BE2C (cell line): ENCODE results near the gene PDHX.
A peak's percentile ranks its signal among the peaks of the same experiment; 100 is the strongest.

ENCODE experiments used
- DNase-seq: peaks from one replicate; pipeline ENCODE4 v3.0.0-alpha.2; 2020
- H3K27me3 ChIP-seq: fragments of 250-450 bp; sonication (Bioruptor Pico); 2 replicates; pipeline ENCODE4 v1.5.1; 2020; ENCODE audit warnings: mild to moderate bottlenecking
- H3K36me3 ChIP-seq: fragments of 250-450 bp; sonication (Bioruptor Pico); 2 replicates; pipeline ENCODE4 v1.5.1; 2020; ENCODE audit warnings: mild to moderate bottlenecking
- H3K4me1 ChIP-seq: fragments of 250-450 bp; sonication (Bioruptor Pico); 2 replicates; pipeline ENCODE4 v1.5.1; 2020
- H3K4me3 ChIP-seq: 2 replicates; pipeline ENCODE4 v1.5.1; 2011; ENCODE audit warnings: low read depth, low read length
- H3K9me3 ChIP-seq: fragments of 250-450 bp; sonication (Bioruptor Pico); 2 replicates; pipeline ENCODE4 v1.5.1; 2020
- CTCF ChIP-seq: IDR thresholded peaks from 2 replicates; pipeline ENCODE4 v1.5.1; 2012; ENCODE audit warnings: mild to moderate bottlenecking, low read depth, low read length

PDHX gene

DNA sequence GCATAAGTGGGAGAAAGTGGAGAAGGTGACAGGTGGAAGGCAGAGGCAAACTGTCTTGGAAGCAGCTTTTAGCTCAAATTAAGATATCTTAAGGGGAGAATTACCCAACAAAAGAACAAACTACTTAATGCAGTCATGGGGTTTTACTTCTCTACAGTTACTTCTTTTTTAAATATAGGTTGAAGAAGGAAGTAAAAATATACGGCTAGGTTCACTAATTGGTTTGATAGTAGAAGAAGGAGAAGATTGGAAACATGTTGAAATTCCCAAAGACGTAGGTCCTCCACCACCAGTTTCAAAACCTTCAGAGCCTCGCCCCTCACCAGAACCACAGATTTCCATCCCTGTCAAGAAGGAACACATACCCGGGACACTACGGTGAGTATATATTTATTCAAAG, 40.8 kb downstream of the PDHX start:
- Histone ChIP-seq H3K4me1 (peaks cover 4% of the 10 kb centered on the region; the same call in 1 of the 2 replicates), H3K9me3 (no peaks in the 10 kb centered on the region), H3K36me3 (no peaks in the 10 kb centered on the region), H3K27me3 (no peaks in the 10 kb centered on the region), H3K4me3 (no peak overlapping the region)
- no peak for TF ChIP-seq CTCF
- DNase-seq, result no peak

- no peak overlapping the region for H3K4me3 ChIP-seq
- H3K27me3 ChIP-seq, result no peaks in the 10 kb centered on the region
- no peaks in the 10 kb centered on the region for H3K9me3 ChIP-seq
- peaks cover 4% of the 10 kb centered on the region; the same call in 1 of the 2 replicates for H3K4me1 ChIP-seq
- DNase-seq, result no peak
- H3K36me3 ChIP-seq, result no peaks in the 10 kb centered on the region
- no peak for TF ChIP-seq CTCF
Observed at GRCh38 chr11:34957606-34958005, 41.2 kb downstream of the PDHX start.

GRCh38 chr11:34959770-34960169, 43.4 kb downstream of the PDHX start:
- Histone ChIP-seq H3K36me3 (no peaks in the 10 kb centered on the region), H3K4me3 (no peak overlapping the region), H3K4me1 (peaks cover 4% of the 10 kb centered on the region; the same call in 1 of the 2 replicates), H3K9me3 (no peaks in the 10 kb centered on the region), H3K27me3 (no peaks in the 10 kb centered on the region)
- TF ChIP-seq CTCF, result no peak
- no peak for DNase-seq

DNA sequence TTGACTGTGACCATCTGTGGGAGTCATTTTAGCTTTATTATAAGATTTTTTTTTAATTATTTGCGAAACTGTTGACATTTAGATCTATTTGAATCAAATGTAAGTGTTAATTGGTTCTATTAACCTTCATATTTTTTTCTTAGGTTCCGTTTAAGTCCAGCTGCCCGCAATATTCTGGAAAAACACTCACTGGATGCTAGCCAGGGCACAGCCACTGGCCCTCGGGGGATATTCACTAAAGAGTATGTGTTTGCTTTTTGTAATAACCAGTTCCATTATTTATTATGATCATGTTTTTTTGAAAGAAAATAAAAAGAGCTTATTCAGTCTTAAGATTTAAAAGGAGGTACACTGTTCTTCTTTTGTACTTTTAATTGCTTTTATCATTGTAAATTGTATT, 43.9 kb downstream of the PDHX start:
- H3K36me3 ChIP-seq, result no peaks in the 10 kb centered on the region
- peak; percentile 53 for DNase-seq
- peaks cover 4% of the 10 kb centered on the region; the same call in 1 of the 2 replicates for H3K4me1 ChIP-seq
- H3K9me3 ChIP-seq, result no peaks in the 10 kb centered on the region
- no peaks in the 10 kb centered on the region for H3K27me3 ChIP-seq
- no peak overlapping the region for H3K4me3 ChIP-seq
- TF ChIP-seq CTCF, result no peak

DNA sequence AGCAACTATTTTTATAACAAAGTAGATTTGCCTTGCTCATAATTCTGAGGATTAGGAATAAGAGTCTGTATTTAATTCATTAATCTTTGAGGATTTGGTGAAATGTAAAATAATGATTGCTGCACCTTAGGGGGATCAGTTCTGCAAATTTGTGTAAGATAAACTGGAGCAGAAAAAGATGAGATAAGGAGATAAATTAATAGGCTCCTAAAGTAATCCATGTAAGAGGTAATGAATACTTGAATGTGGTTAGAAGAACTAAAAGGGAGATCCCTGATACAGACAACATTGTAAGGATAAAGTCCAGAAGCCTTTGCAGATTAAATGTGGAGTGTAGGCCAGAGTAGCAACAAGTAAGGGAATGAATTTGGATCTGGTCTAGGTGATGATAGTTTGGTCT, 45.6 kb downstream of the PDHX start:
- no peak for TF ChIP-seq CTCF
- no peaks in the 10 kb centered on the region for H3K36me3 ChIP-seq
- no peak for DNase-seq
- no peaks in the 10 kb centered on the region for H3K27me3 ChIP-seq
- no peak overlapping the region for H3K4me3 ChIP-seq
- H3K9me3 ChIP-seq, result no peaks in the 10 kb centered on the region
- H3K4me1 ChIP-seq, result peaks cover 4% of the 10 kb centered on the region; the same call in 1 of the 2 replicates

DNA sequence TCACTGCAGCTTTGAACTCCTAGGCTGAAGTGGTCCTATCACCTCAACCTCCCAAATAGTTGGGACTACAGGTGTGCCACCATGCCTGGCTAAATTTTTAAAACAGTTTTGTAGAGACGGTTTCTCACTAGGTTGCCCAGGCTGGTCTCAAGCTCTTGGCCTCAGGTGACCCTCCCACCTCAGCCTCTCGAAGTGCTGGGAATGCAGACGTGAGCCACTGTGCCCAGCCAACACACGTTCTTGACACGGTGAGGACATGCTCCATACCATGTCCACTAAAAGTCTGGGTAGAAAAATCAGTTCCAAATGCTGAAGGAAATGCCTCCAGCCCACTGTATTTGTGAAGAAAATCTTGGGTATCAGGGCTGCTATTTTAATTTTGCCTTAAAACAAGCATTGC, 46.9 kb downstream of the PDHX start:
- DNase-seq, result no peak
- H3K27me3 ChIP-seq, result no peaks in the 10 kb centered on the region
- H3K36me3 ChIP-seq, result no peaks in the 10 kb centered on the region

More for the DNA sequence above, 46.9 kb downstream of the PDHX start:
- TF ChIP-seq CTCF, result no peak
- no peak overlapping the region for H3K4me3 ChIP-seq
- no peaks in the 10 kb centered on the region for H3K9me3 ChIP-seq
- peaks cover 4% of the 10 kb centered on the region; the same call in 1 of the 2 replicates for H3K4me1 ChIP-seq
